HEK293T (cell line): ENCODE results near the gene GAB2.

ENCODE experiments used
- ARNT ChIP-seq: fragments of 450-650 bp; IDR thresholded peaks from 2 replicates; pipeline ENCODE4 v1.6.1; 2017; ENCODE audit warnings: mild to moderate bottlenecking
- BHLHE40 ChIP-seq: fragments of 450-650 bp; IDR thresholded peaks from 2 replicates; pipeline ENCODE4 v1.6.1; 2016; ENCODE audit warnings: mild to moderate bottlenecking, moderate library complexity, borderline replicate concordance
- CTBP1 ChIP-seq: fragments of 450-650 bp; IDR thresholded peaks from 2 replicates; pipeline ENCODE4 v1.6.1; 2016; ENCODE audit warnings: borderline replicate concordance
- SP1 ChIP-seq: fragments of 450-650 bp; IDR thresholded peaks from 2 replicates; pipeline ENCODE4 v1.6.1; 2017
- ZNF384 ChIP-seq: fragments of 450-650 bp; IDR thresholded peaks from 2 replicates; pipeline ENCODE4 v1.6.1; 2016

DNA sequence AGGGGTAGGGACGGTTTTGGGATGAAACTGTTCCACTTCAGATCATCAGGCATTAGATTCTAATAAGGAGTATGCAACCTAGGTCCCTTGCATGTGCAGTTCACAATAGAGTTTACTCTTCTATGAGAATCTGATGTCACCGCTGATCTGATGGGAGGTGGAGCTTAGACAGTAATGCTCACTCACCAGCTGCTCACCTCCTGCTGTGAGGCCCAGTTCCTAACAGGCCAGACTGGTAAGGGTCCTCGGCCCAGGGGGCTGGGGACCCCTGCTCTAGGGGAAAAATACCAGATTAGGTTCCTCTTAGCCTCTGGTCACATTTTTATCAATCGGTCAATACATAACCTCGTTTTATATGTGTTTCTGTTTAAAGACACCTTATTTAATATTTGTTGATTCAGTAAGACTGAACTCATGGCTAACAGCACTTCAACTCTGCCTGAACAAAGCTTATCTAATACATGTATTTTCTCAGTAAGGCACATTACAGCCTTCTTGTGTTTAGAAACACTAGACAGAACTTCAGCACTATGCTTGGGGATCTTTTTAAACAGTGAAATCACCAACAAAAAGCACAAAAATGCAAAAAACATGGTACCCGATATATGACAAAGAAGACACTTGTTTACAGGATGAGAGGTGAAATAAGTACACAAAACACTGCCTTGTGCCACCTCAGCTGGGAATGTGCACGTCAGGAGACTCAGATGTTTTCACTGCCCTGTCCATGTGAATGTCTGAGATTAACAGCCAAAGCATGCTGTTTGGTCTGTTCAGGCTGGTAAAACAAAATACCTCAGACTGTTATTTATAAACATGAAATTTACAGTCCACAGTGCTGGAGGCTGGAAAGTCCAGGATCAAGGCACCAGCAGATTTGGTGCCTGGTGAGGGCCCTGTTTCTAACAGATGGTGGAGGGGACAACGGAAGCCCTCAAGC is 121.4 kb downstream of the GAB2 start:
- TF ChIP-seq ARNT (no peak), SP1 (no peak), CTBP1 (no peak), BHLHE40 (no peak), ZNF384 (no peak)
